NCI-H187 (cell line): ENCODE results near the gene BRK1.
"Not testable (repeated sequence)": the region's sequence is repeated elsewhere in the genome, so short reads cannot be mapped to it uniquely, and the experiment has no call there.

Experiments
- DNase-seq, 2 experiments: peaks; one replicate each; lab custom pipeline; 2025; lab: John Stamatoyannopoulos, UW

The BRK1 gene

DNA sequence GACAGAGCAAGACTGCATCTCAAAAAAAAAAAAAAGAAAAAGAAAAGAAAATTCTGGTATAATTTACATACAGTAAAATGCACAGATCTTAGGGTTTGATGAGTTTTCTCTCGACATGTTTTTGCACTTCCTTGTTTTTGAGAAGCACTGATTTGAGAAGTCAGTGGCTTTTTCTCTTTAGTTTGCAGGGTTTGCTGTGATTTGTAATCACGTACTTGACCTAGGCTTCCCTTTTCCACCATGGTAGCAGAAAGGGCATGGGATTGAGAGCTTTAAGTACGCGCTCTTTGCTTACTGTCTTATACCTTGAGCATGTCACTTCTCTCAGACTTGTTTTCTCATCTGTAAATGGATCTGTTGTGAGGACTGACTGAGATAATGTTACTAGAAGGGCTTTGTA, 30.2 kb downstream of the BRK1 start:
- DNase-seq = no peak

DNA sequence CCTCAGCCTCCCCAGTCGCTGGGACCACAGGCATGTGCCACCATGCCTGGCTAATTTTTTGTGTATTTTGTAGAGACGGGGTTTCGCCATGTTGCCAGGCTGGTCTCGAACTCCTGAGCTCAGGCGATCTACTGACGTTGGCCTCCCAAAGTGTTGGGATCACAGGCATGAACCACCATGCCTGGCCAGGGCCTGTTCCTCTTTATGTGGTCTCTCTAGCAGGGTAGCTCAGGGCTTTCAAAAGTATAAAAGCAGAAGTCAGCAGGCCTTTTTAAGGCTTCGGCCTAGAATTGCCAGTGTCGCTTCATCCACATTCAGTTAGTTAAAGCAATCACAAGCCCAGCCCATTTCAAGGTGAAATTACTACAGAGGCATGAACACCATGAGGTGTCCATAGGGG, 33.8 kb downstream of the BRK1 start:
- no peak for DNase-seq

DNA sequence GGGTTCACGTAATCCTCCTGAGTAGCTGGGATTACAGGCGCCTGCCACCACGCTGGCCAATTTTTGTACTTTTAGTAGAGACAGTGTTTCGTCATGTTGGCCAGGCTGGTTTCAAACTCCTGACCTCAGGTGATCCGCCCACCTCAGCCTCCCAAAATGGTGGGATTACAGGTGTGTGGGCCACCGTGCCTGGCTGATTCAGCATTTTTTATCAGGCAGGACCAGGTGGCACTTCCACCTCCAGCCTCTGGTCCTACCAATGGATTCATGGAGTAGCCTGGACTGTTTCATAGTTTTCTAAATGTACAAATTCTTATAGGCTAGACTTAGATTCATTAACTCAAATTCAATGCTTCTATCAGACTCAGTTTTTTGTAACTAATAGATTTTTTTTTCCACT, 35.5 kb downstream of the BRK1 start:
- DNase-seq = no peak

DNA sequence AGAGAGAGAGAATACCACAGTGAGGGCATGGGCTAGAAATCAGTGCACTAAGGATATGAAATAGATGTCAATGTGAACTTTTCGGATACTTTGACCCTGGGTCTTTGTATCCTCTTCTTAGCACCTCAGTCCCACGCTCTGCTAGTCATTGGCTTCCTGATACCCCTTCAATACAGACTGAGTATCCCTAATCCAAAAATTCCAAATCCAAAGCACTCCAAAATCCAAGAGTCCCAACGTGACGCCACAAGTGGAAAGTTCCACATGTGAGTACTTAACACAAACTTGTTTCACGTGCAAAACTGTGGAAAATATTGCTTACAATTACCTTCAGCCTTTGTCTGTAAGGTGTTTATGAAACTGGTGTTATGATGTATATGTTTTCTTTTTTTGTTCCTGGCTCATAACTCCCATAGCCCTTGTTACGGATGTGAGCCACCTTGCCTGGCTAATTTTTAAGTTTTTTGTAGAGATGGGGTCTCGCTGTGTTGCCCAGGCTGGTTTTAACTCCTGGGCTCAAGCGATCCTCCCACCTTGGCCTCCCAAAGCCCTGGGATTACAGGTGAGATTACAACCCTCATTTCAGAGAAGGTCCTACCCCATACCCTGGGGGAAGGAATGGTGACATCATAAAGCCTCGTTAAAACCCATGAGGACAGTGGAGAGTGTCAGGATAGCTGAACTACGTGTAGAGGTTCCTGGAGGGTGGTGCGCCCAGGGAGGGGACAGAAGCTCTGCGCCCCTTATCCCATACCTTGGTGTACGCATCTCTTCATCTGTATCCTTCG, 39.1 kb downstream of the BRK1 start:
- no peak for DNase-seq

DNA sequence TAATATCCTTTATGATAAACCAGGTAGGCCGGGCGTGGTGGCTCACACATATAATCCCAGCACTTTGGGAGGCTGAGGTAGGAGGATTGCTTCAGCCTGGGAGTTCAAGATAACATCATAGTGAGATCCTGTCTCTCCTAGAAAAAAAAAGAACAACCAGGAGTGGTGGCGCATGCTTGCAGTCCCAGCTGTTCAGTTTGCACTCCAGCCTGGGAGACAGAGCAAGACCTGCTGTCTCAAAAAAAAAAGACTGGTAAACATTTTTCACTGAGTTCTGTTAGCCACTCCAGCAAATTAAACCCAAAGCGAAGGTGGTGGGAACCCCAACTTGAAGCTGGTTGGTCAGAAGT, 39.6 kb downstream of the BRK1 start:
- DNase-seq = no peak

DNA sequence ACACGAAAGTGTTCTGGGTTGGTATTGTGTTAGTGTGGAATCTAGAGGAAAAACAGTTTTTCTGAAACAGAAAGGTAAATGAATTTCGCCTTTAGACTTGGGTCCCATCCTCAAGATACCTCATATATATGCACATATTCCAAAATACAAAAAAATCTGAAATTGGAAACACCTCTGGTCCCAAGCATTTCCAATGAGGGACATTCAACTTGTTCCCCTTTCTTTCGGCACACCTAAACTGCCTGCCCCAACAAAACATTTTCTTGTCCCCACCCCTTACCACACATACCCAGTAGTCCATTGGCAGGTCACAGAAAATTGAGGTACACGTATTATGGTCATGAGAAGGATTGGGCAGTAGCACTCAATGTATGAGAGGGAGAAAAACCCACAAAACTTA, 40.2 kb downstream of the BRK1 start:
- no peak for DNase-seq

DNA sequence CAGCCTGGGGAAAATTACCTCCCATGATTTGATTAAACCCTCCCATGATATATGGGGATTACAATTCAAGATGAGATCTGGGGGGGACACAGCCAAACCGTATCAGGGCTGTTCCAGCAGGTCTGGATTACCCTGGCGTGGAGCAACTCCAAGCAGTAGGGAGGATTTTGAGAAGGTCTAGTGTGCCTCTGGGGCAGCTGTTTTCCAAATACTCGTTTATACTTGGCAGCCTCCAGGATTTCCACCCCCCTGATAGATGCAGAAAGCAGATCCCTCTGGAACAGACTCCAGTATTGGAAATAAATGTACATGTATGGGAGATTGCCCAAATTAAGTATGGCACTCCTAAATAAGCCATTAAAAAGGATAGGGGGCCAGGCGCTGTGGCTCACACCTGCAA, 41.6 kb downstream of the BRK1 start:
- DNase-seq = no peak

DNA sequence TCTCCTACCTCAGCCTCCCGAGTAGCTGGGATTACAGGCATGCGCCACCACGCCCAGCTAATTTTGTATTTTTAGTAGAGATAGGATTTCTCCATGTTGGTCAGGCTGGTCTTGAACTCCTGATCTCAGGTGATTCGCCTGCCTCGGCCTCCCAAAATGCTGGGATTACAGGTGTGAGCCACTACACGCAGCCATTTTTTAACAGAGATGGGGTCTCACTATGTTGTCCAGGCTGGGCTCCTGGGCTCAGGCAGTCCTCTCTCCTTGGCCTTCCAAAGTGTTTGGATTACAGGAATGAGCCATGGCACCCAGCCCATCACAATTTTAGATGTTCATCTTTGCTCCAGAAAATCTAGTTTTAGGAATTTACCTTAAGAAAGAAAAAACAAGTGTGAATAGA, 43.1 kb downstream of the BRK1 start:
- DNase-seq = not testable (repeated sequence)

DNA sequence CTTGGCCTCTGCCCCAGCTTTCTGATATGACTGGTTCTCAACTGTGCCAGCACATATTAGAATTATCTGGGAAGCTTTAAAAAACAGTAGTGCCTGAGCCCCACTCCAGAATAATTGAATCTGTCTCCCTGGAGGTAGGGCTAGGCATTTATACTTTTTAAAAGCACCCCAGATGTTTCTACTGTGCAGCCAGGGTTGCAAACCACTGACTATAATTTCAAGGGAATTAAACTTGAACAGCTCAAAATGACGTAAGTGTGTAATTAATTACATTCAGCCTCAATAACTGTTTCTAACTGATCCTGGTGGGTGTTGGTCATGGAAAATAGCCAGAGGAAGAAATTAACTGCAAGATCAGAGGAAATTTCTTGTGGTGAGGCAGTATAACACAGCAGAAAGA, 44.9 kb downstream of the BRK1 start:
- DNase-seq = no peak

DNA sequence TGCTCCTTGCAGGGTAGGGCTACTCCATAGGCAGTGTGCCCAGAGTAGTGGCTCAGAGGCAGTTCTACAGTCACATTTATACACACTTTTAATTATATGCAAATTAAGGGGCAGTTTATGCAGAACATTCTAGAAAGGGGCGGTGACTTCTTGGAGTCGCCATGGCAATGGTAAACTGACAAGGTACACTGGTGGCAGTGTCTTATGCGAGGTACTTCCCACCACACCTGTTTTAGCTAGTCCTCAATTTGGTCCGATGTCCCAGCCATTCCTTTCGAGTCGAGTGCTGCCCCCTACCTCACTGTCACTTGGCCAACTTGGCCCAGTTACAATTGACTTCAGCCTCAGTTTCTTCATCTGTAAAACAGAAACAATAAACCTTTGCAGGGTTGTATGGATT, 45.5 kb downstream of the BRK1 start:
- DNase-seq = no peak

DNA sequence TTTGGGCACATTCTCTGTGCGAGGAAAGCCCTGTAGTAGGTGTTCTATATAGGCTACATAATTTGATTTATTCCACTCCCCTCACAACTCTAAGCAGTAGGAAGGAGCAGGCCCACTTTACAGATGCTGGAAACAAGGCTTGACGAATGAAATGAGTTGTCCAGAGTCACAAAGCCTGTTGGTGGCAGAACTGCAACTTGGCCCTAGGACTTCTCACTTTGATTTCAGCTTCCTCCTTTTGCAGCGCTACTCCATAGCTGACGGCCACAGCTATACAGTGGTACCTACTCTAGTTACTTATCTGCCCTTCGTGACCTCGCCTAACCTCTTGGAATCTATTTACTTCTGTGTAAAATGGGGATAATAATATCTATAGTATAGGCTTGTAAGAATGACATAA, 46.7 kb downstream of the BRK1 start:
- no peak for DNase-seq

DNA sequence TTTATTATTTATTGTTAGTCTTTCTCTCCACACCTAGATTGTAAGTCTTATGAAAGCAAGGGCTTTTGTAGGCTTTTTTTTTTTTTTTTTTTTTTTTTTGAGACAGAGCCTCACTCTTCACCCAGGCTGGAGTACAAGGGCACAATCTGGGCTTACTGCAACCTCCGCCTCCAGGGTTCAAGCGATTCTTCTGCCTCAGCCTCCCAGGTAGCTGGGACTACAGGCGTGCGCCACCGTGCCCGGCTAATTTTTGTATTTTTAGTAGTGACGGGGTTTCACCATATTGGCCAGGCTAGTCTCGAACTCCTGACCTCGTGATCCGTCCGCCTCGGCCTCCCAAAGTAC, 48.7 kb downstream of the BRK1 start:
- DNase-seq = not testable (repeated sequence)

DNA sequence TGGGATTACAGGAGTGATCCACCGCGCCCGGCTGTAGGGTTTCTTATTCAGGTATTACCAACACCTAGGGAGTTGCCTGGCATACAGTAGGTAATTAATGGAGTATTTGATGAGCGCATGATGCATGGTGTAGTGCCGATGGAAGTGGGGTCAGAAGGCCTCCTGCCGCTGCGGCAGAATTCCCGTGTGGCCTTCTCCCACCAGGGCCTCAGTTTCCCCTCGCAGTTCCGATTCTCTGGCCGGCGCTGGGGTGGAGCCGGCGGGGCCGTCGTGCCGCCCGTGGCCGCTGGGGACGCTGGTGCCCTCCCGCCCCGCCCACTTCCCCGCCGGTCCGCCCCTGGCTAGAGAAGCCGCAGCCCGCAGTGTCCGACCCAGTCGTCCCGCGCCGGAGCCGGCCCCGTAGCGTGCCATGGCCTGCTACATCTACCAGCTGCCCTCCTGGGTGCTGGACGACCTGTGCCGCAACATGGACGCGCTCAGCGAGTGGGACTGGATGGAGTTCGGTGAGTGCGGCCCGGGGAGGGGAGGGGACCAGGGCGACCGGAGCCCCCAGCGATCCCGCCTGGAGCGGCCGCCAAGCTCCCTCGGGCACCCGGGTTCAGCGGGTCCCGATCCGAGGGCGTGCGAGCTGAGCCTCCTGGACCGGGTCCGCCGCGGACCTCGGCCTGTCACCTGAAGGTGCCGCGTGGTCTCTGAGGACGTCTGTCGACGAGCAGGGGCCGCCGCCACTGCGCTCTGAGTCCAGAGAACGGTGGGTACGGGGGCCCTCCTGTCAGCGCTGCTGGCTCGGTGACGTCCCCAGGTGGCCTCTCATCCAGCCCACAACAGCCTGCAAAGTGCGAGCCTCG, 49.3 kb downstream of the BRK1 start, which contains the start of gene IRAK2:
IRAK2 (plus strand) TSS at position 374 of the 848 bp plus-strand sequence; CDS start at position 410, 36 bp downstream.
- DNase-seq = no peak

DNA sequence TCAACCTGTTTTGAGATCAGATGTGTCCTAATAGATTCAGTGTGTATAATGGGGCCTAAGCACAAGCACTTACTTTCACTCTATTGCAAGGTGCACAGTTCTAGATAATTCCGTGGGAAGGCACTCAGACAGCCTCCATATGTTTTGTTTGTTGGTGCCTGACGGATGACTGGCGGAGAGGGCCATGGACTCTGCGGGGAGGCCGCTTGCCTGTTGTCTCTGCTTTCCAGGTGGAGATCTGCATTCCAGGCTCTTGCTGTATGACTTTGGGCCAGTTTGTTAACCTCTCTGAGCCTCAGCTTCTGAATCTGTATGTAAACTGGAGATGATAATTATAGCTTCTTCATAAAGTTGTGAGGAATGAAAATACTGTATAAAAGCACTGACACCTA, 50.7 kb downstream of the BRK1 start:
- DNase-seq = no peak

DNA sequence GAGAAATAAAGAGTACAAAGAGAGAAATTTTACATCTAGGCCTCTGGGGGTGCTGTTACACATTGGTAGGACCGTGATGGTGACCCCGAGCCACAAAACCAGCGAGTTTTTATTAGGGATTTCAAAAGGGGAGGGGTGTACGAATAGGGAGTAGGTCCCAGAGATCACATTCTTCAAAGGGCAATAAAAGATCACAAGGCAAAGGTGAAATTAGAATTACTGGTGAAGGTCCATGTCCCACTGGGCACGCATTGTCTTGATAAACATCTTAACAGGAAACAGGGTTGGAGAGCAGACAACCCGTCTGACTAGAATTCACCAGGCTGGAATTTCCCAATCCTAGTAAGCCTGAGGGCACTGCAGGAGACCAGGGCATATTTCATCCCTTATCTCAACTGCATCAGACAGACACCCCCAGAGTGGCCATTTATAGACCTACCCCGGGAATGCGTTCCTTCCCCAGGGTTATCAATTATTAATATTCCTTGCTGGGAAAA, 53.6 kb downstream of the BRK1 start:
- DNase-seq = no peak

DNA sequence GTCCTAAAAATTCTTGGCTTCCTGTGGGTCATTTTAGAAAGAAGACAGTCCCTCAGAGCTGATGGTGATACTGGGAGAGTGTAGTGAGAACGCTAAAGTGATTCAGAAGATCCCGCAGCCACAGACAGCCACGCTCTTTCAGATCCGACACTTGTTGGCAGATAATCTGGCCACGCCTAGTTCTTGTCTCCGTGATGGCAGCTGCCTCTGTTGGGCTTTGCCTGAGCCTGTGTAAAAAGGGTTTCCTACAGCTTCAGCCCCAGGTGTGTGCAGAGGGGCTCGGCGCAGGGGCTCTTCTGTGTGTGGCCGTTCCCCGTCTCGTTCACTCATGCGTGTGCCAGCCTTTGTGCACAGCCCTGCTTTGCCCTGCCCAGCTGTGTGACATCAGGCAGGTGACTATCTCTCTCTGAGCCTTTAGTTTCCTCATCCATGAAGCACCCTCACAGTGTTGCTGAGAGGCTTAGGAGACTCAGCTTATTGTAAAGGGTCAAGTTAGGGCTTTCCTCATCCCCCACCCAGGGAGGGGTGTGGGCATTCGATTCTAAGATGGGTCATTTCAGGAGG, 55.5 kb downstream of the BRK1 start:
- no peak for DNase-seq

DNA sequence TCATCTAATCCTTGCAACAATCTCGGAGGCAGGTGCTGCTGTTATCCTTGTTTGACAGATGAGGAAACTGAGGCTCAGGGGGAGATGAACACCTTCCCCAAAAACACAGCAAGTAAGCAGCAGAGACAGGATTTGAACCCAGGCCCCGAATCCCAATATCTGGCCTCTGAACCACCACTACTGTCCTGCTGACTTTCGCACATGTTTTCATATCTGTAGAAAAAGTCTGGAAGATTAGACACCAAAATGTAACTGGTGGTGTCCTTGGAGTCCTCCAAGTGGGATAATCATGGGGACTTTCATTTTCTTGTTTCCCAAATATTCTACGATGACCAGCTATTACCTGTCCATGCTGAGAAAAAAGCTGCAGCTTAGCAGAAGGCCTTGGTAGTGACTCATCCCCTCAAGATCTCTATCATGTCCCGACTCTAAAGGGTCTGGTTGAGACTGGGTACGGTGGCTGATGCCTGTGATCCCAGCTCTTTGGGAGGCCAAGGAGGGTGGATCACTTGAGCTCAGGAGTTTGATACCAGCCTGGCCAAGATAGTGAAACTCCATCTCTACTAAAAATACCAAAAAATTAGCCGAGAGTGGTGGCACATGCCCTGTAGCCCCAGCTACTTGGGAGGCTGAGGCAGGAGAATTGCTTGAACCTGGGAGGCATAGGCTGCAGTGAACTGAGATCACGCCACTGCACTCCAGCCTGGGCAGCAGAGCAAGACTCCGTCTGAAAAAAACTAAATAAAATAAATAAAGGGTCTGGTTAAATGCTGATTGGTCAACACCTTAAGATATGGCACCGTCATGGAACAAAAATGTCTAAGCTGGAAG, 57.8 kb downstream of the BRK1 start:
- no peak for DNase-seq

DNA sequence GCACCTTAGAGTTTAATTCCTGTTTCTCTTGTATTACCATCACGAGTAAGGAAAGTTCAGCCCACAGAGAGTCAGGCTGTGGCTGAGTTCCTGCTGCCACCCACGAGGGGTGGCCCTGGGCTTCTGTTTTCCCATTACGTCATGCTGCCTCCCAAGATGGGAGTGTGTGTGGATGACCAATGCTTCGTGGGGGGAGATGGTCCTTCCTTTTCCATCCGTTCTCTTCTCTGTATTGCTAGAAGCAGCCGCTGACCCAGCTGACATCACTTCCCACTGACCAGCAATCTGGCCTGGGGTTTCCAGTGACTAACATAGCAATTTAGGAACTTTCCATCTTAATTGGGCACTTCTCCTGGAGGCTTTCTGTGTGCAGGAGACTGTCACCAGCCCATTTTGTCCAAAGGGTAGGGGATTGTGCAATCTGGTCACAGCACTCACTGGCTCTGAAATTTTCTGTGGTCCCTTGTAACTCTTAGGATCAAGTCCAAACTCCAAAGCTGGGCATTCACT, 58.5 kb downstream of the BRK1 start:
- no peak for DNase-seq

DNA sequence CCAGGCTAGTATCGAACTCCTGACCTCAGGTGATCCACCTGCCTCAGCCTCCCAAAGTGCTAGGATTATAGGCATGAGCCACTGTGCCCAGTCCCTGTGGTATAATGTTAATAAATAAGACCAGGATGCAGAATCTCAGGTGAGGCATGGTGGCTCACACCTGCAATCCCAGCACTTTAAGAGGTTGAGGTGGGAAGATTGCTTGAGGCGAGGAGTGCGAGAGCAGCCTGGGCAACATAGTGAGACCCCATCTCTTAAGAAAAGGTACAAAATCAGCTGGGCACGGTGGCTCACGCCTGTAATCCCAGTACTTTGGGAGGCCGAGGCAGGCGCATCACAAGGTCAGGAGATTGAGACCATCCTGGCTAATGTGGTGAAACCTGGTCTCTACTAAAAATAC, 59.9 kb downstream of the BRK1 start:
- DNase-seq = not testable (repeated sequence)

DNA sequence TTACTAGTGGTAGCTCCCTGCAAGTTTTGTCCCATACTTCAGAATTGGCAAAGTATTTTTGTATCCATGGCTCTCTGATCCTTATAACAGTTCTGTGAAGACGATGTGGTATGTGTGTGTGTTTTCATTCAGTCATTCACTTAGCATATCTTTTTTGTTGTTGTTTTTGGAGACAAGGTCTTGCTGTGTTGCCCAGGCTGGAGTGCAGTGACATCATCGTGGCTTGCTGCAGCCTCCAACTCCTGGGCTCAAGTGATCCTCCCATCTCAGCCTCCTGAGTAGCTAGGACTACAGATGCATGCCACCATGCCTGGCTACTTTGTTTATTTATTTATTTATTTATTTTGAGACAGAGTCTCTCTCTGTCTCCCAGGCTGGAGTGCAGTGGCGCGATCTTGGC, 60.7 kb downstream of the BRK1 start:
- DNase-seq = not testable (repeated sequence)
